Skeletal muscle tissue (tissue), 4 donors: ENCODE results near the gene PPHLN1. TPM values are rescaled to one million over a fixed set of nuclear protein-coding genes. Genes with fewer than 3 reads are reported as not detected.

Source experiments
- H3K27ac ChIP-seq: one replicate; pipeline ENCODE4 v1.7.0; 2013; ENCODE audit warnings: mild to moderate bottlenecking, low read depth, low read length, inconsistent platforms
- H3K27me3 ChIP-seq, 3 donors: one replicate each; pipeline ENCODE4 v1.7.0; 2013; ENCODE audit warnings: low read length in 3 of 3; ENCODE audit not compliant: control insufficient read depth in 3 of 3, insufficient read depth in 3 of 3
- H3K36me3 ChIP-seq, 3 donors: one replicate each; pipeline ENCODE4 v1.7.0; 2013; ENCODE audit warnings: low read length in 3 of 3; ENCODE audit not compliant: control insufficient read depth in 3 of 3, insufficient read depth in 3 of 3
- H3K4me1 ChIP-seq, 3 donors: one replicate each; pipeline ENCODE4 v1.7.0; 2013; ENCODE audit warnings: low read length in 3 of 3, mild to moderate bottlenecking in 3 of 3; ENCODE audit not compliant: control insufficient read depth in 3 of 3, insufficient read depth in 3 of 3
- H3K4me3 ChIP-seq, 3 donors: one replicate each; pipeline ENCODE4 v1.7.0; 2013; ENCODE audit warnings: low read length in 3 of 3
- H3K9ac ChIP-seq, 3 donors: one replicate each; pipeline ENCODE4 v1.7.0; 2013; ENCODE audit warnings: low read length in 3 of 3, mild to moderate bottlenecking in 3 of 3, moderate library complexity in 2 of 3, low read depth in 1 of 3
- H3K9me3 ChIP-seq, 3 donors: one replicate each; pipeline ENCODE4 v1.7.0; 2013; ENCODE audit warnings: low read length in 3 of 3; ENCODE audit not compliant: control insufficient read depth in 3 of 3
- total RNA-seq: library from RNA; depleted of rRNA; stranded (reverse); fragments of >200 nt; gene quantifications from one replicate; pipeline ENCODE4 v1.2.3, GENCODE V29; 2014
- donor health status: Osteomylitis.

The PPHLN1 gene
- total RNA-seq, 1 donor from 2014 or later = 59.0 TPM

DNA sequence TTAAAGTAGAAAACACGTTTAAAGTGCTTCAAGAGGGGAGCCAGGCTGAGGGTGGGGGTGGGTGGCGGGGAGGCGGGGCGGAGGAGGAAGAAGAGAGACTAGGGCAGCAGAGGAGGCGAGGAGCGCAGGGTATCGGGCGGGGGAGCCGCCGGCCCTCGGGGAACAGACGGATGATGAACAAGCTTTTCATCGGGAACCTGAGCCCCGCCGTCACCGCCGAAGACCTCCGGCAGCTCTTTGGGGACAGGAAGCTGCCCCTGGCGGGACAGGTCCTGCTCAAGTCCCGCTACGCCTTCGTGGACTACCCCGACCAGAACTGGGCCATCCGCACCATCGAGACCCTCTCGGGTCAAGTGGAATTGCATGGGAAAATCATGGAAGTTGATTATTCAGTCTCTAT lies 39.2 kb upstream of the PPHLN1 start:
- Histone ChIP-seq H3K4me3 (no peak overlapping the region), H3K4me1 (no peaks in the 10 kb centered on the region), H3K36me3 (no peaks in the 10 kb centered on the region), H3K9me3 (no peaks in the 10 kb centered on the region), H3K27ac (no peak overlapping the region), H3K27me3 (peaks cover 0 to 3% (median 0%) of the 10 kb centered on the region in 3 donors), H3K9ac (no peak overlapping the region)

DNA sequence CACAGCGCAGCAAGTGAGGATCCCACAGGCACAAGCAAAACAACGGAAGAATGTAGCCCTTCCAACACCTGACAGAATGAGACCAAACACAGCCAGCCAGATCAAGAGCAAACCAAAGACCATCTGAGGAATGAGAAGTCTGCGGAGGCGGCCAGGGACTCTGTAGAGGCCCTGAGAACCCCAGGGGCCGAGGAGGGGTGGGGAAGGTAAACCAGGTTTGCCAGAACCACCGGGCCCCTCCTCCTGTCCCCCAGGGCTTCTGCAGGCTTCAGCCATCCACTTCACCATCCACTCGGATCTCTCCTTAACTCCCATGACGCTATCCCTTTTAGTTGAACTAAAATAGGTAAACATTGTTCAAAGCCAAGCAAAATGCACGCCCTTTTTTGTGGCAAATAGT lies 37.4 kb upstream of the PPHLN1 start:
- Histone ChIP-seq H3K9ac (no peak overlapping the region), H3K4me1 (no peaks in the 10 kb centered on the region), H3K36me3 (no peaks in the 10 kb centered on the region), H3K27me3 (peaks cover 0 to 3% (median 0%) of the 10 kb centered on the region in 3 donors), H3K27ac (no peak overlapping the region), H3K4me3 (no peak overlapping the region), H3K9me3 (no peaks in the 10 kb centered on the region)

DNA sequence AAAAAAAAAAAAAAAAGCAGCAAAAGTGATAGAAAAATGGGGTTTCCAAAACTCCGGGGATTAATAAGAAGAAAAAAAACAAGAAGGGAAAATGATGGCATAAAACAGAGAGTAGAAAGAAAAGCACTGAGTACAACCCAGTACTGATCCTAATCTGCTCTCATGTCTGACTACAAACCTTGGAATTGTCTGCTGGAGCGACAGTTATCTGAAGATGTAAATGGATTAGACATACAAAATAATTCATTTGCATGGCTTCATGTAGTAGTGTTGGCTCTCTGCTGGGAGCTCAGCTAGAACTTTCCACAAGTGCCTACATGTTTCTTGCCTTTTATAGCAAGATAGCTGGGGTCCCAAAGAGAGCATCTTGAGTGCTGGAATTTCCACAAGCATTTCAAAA lies 34.3 kb upstream of the PPHLN1 start:
- no peak overlapping the region for H3K4me3 ChIP-seq
- no peak overlapping the region for H3K27ac ChIP-seq
- no peak overlapping the region for H3K9ac ChIP-seq
- H3K36me3 ChIP-seq = no peaks in the 10 kb centered on the region
- H3K4me1 ChIP-seq = no peaks in the 10 kb centered on the region
- H3K27me3 ChIP-seq = peaks cover 0 to 3% (median 0%) of the 10 kb centered on the region in 3 donors
- H3K9me3 ChIP-seq = no peaks in the 10 kb centered on the region

DNA sequence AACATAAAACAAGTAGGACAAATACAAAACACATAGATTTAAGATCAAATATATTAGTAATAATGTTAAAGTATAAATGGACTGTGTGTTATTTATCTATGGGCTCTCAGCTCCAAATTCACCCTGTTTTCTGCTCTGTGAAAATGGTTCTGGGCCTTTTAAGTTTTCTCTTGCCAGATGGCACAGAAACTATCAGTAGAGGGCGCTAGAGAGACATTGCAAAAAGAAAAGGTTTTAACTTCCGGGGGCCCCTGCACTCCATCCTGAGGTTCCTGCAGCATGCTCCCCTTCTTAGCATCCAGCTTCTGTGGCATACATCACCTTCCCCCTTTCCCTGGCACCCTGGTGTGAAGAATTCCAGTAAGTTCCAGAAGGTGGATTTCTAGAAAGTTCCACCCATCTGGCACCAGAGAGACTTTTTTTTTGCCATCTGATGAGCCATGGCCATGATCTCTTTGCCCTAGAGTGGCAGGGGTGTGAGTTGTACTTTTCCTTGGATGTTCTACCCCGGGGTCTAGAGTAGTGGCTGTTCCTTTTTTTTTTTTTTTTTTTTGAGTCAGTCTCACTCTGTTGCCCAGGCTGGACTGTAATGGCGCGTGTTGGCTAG lies 29.4 kb upstream of the PPHLN1 start:
- Histone ChIP-seq H3K27ac (no peak overlapping the region), H3K36me3 (no peaks in the 10 kb centered on the region), H3K4me3 (no peak overlapping the region), H3K4me1 (no peaks in the 10 kb centered on the region), H3K9me3 (no peaks in the 10 kb centered on the region), H3K9ac (no peak overlapping the region), H3K27me3 (no peaks in the 10 kb centered on the region)

DNA sequence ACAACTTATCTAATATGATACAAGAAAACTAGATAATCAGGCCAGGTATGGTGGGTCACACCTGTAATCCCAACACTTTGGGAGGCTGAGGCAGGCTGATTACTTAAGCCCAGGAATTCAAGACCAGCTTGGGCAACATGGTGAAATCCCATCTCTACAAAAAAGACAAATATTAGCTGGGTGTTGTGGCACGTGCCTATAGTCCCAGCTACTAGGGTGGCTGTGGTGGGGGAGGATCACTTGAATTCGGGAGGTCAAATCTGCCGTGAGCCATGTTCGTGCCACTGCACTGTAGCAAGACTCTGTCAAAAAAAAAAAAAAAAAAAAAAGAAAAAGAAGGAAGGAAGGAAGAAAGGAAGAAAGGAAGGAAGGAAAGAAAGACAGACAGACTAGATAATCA lies 27.1 kb upstream of the PPHLN1 start:
- H3K4me3 ChIP-seq = no peak overlapping the region
- H3K36me3 ChIP-seq = no peaks in the 10 kb centered on the region
- no peaks in the 10 kb centered on the region for H3K9me3 ChIP-seq
- no peaks in the 10 kb centered on the region for H3K4me1 ChIP-seq
- no peak overlapping the region for H3K27ac ChIP-seq
- H3K9ac ChIP-seq = no peak overlapping the region
- no peaks in the 10 kb centered on the region for H3K27me3 ChIP-seq

DNA sequence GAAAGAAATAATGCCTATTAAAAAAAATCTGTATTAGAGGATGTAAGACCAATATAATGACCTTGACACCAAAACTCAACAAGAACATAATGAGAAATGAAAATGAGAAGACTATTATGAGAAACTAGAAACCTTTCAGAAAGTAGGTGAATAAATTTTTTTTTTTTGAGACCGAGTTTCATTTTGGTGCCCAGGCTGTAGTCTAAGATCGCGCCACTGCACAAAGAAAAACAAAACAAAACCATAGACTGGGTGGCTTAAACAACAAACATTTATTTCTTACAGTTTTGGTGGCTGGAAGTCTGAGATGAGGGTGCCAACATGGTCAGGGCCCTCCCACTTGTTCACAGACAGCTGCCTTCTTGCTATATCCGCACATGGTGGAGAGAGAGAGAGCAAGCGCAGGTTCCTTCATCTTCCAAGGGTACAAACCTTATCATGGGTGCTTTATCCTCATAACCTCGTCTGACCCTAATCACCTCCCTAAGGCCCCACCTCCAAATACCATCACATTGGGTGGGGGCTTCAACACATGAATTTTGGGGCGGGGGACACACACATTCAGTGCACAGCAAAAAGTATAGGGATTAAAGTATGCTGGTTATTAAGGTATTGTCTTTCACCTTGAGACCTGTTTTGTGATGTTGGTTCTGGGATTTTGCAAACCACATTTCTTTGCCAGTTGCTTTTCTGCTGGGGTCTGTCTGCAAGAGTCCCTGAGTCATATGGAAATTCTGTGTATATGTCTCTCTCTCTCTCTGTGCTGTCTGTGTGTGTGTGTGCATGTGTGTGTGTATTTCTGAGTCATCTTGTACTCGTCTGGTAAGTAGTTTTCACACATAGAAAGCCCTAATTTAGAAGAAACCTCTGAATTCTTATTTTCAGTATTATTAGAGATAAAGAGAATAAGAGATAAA lies 26.3 kb upstream of the PPHLN1 start:
- Histone ChIP-seq H3K36me3 (no peaks in the 10 kb centered on the region), H3K27me3 (no peaks in the 10 kb centered on the region), H3K4me1 (no peaks in the 10 kb centered on the region), H3K4me3 (no peak overlapping the region), H3K9me3 (no peaks in the 10 kb centered on the region), H3K9ac (no peak overlapping the region), H3K27ac (no peak overlapping the region)

DNA sequence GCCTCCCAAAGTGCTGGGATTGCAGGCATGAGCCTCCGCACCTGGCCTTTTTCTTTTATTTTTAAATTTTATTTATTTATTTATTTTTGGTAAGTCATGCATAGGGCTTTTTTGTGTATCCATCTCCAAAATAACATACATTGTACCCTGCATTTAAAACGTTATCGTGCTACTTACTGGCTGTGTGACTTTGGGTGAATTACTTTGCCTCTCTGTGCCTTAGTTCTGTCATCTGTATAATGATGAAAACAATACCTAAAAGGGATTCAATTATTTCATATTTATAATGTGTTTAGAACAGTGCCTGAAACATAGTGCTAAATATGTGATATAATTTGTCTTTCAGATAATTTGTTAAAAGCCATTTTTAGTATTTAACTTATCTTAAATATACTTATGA lies 19.7 kb upstream of the PPHLN1 start:
- Histone ChIP-seq H3K9ac (no peak overlapping the region), H3K4me1 (no peaks in the 10 kb centered on the region), H3K9me3 (no peaks in the 10 kb centered on the region), H3K27me3 (no peaks in the 10 kb centered on the region), H3K4me3 (no peak overlapping the region), H3K27ac (no peak overlapping the region), H3K36me3 (peaks cover 0 to 2% (median 0%) of the 10 kb centered on the region in 3 donors)

DNA sequence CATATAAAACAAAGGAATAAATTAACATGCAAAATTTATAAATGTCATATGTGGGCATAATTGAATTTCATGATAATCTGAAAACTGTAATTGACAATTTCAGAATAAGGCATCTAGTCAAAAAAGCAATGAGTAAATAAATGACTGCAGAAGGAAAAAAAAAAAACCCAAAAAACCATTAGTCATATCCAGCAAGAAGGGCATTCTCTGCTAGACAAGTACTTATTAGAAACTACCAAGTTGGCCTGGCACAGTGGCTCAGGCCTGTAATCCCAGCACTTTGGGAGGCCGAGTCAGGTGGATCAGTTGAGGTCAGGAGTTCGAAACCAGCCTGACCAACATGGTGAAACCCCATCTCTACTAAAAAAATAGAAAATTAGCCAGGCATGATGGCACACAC lies 17.6 kb upstream of the PPHLN1 start:
- peaks cover under 1 to 6% (median 5%) of the 10 kb centered on the region in 3 donors for H3K36me3 ChIP-seq
- H3K4me3 ChIP-seq = no peak overlapping the region
- H3K27ac ChIP-seq = no peak overlapping the region
- H3K9ac ChIP-seq = no peak overlapping the region
- no peaks in the 10 kb centered on the region for H3K27me3 ChIP-seq
- no peaks in the 10 kb centered on the region for H3K4me1 ChIP-seq
- H3K9me3 ChIP-seq = no peaks in the 10 kb centered on the region

DNA sequence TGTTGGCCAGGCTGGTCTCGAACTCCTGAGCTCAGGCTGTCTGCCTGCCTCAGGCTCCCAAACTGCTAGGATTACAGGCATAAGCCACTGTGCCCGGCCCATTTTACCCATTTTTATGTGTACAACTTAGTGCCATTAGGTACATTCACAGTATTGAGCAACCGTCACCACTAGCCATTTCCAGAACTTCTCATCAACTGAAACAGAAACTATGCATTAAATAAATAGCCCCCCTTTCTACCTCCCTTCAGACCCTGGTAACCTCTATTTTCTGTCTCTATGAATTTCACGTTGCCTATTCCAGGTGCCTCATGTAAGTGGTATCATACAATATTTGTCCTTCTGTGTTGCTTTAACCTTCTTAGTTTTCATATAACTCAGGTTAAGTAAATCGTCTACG lies 16.0 kb upstream of the PPHLN1 start:
- Histone ChIP-seq H3K27me3 (no peaks in the 10 kb centered on the region), H3K4me3 (no peak overlapping the region), H3K36me3 (peaks cover 2 to 12% (median 12%) of the 10 kb centered on the region in 3 donors), H3K9me3 (no peaks in the 10 kb centered on the region), H3K9ac (no peak overlapping the region), H3K4me1 (no peaks in the 10 kb centered on the region), H3K27ac (no peak overlapping the region)

DNA sequence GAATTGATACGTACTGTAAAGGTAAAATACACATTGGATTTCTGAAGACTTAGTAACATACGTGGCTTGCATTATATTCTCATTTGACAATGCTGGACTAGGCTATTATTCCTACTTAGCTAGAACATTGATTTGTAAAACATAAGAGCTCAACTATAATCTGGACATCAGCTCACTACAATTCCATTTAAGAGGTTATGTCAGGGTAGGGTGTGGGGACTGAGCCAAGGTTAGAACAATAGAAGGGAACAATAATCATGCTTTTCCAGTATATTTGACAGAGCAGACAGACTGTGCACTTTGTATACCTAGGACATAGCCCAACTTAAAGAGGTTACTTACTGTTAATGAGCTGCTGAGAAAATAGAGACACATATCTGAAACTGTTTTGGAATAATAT lies 10.9 kb upstream of the PPHLN1 start:
- Histone ChIP-seq H3K9ac (no peak overlapping the region), H3K9me3 (no peaks in the 10 kb centered on the region), H3K36me3 (peaks cover 2 to 36% (median 29%) of the 10 kb centered on the region in 3 donors), H3K27ac (no peak overlapping the region), H3K27me3 (no peaks in the 10 kb centered on the region), H3K4me1 (no peaks in the 10 kb centered on the region), H3K4me3 (no peak overlapping the region)
